NCI-H128 (cell line): ENCODE results near the gene ELL.

Experiments used
- DNase-seq: peaks from one replicate; lab custom pipeline; 2025; ENCODE audit not compliant: unreplicated experiment; lab: John Stamatoyannopoulos, UW

Gene ELL

DNA sequence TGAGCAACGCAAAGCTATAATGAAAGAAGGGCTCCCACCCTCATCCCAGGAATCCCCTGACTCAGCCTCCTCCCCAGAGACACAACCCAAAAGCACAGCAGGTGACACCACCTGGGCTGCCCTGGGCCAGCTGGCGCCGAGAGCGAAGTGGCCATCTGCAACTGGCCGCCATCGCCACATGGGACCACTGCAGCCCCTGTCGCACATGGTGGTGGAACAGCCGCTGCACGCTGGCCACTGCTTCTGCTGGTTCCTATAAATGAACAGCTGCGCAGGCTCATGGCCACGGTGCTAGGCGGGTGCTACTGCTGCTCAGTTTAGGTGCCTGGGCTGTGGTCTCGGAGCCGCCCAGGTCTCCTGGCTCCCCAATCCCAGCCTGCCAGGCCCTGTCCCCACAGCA, 72.3 kb downstream of the ELL start:
- no peak for DNase-seq

DNA sequence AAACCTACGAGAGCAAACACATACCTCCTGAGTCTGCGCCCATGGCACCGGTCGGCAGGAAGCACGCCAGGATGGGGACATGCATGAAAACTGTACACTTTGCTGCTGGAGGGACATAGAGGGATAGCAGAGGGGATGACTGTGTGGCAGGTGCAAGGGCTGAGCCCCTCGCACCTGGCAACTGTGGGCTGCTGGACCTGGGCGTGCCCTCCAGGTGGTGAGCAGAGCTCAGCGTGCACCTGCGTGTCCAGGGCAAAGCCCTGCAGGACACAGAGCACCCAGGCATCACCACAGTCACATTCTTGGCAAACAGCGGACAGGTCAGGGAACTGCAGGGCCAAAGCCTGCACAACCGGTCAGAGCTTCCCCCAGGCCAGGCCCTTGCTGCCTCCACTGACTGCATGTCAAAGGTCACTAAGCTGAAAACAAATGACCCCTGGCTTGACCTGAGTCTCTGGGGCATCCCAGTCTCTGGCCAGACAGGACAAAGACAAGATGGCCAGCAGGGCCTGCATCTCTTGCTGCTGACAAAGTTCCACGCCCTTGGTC, 75.0 kb downstream of the ELL start:
- DNase-seq: no peak

DNA sequence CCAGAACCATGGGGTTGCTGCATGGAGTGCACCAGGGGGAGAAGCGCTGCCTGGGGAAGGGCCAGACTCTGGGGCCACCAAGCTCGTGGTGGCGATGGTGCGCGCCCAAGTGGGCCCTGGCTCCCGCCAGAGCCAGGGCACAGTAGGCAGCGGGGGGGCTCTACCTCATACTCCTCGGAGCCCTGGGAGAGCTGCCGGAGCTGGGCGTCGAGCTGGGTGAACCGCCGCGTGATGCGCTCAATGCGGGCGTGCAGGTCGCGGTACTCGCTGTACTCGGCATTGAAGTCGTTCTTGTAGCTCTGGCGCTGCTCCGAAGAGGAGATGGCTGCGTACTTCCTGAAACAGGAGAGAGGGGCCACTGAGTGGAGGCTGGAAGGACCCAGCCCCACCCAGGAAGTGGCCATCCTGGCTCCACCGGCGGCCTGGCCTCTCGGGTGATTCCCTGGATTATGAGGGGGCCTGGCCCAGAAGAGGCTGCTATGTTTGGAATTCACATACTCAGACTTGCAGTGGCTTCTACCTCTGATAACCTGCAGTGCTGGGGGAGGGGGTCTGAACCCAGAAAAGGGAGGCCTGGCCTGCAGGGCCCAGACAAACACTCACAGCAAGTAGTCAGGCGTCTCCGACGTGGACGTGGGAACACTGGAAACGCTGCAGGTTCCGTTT, 75.6 kb downstream of the ELL start:
- DNase-seq: no peak

DNA sequence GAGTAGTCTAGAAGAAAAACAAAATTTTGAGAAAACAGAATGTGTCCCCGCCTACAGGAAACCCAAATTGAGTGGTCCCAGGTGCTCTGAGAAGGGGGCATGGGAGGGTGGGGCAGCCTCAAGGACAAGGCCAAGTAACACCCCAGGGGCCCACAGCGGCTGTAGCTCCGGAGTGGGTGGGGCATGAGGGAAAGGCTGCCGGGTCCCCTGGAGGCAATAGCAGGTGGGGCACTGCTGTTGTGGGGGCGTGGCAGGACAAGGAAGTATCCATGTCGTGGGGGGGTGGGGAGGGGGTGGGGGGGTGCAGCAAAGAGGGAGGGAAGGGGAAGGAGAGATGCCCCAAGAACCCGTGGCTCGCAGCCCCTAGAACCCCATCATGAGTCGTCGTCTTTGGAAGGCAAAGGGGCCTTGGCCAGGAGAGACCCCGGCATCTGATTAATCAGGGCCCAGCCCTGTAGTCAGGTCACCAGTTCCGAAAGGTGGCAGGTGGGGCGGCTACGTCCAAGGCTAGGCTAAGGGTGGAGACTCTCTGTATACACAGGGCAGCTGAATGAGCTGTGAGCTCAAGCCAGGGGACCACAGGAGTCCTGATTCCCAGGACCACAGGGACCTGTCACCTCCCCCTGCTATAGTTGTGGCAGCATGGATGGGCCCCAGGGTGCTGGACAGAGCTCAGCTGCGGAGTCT, 76.5 kb downstream of the ELL start:
- DNase-seq: no peak

DNA sequence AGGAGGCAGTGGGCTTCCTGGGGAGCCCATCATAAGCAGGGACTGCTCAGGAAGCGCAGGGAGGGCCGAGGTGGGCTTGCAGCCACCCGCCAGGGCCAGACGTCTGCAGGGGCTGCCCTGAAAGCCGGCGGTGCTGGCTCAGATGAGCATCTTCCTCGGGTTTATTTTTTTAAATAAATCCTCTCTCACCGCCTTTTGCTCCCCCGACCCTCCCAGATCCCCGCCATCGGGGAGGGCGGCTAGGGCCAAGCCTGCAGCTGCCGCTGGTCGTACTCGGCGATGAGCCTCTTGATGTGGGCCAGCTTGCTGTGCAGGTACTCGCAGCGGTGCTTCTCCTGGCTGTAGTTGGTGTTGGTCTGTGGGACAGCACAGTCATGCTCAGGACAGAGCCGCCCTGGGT, 77.4 kb downstream of the ELL start:
- DNase-seq: no peak

DNA sequence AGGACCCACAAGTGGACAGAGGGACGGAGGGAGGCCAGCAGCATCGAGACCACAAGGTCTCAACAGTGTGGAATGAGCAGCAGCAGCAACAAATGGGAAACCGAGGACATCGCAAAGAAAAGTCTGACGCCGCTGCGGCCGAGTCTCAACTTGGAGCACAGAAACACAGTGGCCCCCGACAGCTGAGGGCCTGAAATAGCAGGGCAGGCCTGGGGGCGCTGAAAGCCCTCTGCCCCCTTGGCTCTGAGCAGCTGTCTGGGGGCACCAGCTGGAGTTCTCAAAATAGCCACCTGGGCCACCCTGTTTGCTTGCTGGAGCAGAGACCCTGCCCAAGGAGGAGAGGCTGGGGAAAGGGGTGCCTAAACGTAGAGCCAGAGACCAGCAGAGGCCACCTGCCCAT, 78.0 kb downstream of the ELL start:
- no peak for DNase-seq

DNA sequence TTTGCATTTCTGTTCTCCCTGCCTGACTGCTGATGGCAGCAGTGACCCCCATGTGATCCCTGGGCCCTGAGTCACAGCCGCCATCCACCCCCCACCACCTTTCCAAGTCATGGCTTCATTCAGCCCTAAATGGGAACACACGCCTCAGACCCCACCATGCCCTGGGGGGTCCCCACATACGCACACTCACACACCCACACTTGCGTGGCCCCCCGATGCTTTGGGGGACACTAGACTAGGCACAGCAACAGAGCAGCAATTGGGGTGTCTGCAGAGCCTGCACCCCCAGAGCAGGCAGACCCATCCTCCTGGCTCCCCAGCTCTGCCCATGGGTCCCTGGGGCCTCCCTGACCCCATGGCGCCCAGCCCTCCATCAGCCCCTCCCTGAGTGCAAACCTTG, 78.5 kb downstream of the ELL start:
- no peak for DNase-seq

DNA sequence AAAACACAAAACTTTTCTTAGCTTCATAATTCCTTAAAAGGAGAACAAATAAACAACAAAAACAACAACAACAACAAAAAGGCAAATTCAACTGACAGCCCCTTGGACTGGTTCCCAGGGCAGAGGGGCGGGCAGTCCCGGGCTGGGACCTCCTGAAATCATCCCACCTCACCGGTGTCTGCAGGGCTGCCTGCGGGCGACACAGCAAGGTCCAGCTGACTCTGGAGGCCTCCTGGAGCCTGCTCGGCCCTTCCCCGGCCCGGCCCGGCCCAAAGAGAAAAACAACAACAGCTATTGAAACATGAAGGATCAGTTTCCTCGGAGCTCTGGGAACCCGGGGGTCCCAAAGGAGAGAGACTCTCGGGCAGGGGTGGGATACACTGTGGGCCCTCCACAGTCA, 78.9 kb downstream of the ELL start:
- DNase-seq: no peak

DNA sequence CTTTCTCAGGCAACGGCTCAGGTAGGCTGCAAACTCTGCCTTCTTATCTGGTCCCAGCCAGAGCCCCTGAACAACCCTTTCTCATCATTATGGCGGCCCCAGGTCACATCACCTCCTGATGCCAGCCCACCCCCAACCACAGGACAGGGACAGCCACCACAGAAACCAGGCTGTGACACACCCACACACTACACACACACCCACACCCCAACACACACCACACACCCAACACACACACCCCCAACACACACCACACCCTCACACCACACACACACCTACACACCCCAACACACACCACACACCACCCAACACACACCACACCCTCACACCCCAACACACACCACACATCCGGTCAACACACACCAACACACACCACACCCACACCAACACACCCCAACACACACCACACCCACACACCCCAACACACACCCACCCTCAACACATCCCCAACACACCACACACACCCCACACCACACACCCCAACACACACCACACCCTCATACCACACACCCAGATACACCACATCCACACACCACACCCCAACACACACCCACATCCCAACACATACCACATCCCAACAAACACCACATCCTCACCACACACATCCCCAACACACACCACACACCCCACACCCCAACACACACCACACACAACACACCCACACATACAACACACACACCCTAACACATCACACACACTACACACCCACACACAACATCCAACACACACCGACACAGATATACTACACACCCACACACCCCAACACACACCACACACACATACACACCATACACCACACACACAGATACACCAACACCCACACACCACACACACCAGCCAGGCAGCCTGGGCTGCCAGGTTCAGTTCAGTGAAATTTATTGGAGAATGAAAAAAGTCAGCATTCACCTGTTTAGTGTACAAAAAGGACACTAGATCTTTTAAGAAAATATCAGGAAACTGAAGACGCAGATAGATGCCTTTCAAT, 79.8 kb downstream of the ELL start:
- no peak for DNase-seq

DNA sequence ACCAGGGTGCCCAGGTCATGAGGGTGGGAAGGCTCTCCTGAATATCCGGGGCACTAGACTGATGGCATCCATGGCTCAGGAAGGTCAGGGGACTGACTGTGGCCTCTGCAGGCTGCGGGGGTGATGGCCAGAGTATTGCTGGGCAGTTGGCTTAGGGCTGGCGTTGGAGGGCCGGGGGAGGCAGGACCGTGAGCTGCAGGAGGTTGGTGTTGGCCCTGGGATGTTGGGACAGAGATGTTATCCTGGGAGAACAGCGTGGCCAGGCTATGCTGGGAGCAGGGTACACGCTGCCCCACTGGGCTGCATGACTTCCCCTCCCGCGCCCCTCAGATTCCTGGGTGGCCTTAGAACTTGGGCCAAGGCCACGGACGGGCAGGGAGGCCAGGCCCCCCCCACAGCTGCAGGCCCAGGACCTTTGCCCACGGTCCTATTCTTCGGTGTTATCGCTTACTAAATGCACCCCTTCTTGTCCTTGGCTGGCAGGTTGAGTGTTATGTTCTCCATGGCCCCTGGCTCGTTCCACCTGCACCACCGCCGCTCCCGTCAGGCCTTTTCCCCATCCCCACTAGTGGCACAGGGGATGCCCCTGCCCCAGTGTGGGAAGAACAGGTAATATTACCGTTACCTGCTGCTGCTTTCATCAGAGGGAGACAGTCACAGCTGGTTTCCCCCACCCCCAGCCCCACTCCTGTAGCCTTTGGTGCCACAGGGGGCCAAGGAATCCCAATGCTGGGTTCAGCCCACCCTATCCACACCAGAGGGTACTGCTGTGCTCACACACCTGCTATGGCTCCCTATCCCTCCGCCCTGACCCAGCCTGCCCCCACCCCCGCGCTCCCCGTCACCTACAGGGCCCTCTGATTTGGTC, 80.7 kb downstream of the ELL start:
- no peak for DNase-seq

DNA sequence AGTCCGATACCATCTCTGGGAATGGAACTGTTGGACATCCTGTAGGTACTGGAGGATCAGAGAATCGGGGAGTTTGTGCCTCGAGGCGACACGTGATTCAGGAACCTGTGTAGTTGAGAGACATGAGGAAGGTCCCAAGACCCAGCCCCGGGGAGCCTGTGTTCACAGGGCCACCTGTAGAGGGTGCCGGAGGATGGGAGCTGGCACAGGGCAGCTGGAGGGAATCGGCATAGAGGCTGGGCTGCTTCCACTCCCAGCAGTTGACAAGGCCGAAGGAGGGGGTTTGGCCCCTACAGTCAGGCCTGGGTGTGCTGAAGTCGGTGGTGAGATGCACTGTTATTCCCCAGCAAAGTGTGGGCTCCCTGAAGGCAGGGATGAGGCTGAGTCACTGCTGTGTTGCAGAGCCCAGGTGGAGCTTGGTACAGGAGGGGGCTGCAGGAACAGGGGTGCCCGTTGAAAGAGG, 81.4 kb downstream of the ELL start:
- DNase-seq: no peak

DNA sequence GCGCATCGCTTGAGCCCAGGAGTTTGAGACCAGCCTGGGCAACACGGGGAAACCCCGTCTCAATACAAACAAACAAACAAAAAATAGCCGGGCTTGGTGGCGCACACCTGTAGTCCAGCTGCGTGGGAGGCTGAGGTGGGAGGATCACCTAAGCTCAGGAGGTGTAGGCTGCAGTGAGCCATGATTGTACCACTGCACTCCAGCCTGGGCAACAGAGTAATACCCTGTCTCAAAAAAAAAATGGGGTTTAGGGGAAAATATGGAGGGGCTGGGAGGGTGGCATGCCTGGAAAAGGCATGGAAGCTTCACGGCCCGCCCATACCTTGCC, 82.0 kb downstream of the ELL start:
- no peak for DNase-seq

DNA sequence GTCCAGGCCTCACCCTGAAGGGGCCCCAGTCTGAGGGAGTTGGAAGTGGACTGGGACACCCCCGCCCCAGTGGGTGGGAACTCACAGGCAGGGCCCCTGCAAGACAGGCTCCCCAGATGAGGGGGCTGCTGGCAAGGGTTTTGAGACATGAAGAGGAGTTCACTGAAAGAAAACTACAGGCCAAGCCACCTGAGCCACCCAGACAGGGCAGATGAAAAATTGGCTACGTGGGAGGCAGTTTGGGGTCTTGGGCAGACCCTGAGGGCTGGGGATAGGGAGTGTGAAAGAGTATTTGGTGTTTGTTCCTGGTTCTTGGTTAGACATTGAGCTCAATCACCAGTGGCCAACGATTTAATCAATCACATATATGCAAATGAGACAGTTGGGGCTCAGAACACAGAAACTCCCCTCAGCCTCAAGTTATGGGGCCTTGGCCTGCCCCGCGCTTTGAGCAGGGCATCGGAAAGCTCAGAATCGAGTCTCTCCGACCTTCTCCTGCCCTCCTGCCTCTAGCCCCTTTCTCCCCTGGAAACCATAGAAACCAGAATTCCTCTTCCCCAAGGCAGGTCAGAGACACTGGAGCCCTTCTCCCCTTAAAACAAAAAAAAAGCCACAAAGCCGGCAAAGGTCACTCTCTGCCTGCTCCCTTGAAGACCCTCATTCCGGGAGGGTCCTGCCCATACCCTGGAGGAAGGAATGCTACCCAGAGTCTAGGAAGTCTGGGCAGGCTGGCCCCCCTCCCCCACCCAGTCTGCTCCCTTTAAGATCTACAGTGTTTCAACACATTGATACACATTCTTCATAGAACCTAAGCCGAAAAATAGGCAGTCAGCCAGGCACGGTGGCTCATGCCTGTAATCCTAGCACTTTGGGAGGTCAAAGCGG, 82.6 kb downstream of the ELL start:
- DNase-seq: no peak

DNA sequence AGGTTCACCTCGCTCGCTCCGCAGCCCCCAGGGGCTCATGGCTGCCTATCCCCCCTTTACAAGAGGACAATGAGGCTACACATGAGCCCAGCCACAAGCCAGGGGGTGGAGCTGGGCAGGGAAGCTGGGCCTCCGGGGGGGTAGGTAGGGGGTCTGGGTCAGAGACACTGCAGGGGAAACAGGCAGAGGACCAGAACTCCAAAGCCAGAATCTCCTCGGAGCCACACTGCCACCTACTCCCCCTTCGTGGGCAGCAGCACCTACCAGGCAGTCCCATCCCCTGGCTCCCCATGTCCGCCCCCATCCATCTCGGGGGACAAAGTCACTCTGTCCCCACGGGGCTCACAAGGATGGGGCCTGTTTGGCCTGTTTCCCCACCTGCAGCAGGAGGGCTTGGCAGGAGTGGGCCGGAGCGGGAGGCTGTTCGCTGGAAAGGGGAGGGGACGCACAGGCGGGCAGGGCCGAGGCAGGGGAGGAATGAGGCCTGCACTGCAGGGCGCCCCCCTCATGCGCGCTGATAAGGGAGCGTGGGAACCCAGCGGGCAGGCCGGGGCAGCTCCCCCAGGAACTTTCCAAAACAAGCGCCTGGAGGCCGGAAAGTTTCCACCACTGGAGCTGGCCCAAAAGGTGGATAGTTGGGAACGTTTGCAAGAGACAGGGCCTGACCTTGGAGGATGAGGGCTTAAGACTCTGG, 83.4 kb downstream of the ELL start:
- DNase-seq: no peak

DNA sequence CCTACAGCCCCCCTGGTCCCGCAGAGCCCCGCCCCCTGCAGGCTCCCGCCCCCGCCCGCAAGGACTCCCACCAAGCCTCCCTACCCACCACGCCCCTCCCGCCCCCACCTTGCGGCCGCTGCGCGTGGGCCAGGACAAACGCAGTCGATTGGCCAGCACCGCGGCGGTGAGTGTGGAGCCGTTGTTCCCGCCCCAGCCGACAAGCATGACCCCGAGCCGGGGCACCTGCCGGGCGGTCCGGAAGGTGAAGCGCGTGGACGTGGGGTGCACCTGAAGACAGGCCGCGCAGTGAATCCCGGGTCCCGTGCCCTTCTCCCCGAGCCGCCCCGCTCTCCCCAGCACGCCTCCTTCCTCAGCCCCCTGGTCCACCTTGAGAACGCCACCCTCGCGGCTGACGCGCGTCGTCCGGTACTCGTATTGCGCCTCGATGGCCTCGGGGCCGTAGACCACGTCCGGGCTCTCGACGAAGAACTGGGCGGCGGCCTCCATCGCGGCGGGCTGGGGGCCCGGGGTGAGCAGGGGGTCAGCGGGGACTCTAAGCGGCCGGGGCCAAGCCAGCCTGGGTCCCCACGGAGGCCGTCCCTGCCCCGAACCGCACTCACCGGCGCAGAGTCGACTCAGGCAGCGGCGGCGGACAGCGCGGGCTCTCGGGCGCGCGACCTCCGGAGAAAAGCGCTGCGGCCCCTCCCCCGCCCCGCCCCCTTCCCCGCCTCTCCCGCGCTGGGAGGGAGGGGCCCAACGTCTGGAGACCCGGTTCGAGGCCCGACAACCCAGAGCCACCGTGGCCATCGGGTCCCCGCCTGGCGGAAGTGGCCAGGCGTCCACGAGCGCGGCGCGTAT, 84.2 kb downstream of the ELL start, which contains the start of gene ISYNA1:
TSS of gene ISYNA1 (minus strand) at position 643 of the 840 bp plus-strand sequence. CDS start at position 489, 154 bp downstream.
- no peak for DNase-seq

DNA sequence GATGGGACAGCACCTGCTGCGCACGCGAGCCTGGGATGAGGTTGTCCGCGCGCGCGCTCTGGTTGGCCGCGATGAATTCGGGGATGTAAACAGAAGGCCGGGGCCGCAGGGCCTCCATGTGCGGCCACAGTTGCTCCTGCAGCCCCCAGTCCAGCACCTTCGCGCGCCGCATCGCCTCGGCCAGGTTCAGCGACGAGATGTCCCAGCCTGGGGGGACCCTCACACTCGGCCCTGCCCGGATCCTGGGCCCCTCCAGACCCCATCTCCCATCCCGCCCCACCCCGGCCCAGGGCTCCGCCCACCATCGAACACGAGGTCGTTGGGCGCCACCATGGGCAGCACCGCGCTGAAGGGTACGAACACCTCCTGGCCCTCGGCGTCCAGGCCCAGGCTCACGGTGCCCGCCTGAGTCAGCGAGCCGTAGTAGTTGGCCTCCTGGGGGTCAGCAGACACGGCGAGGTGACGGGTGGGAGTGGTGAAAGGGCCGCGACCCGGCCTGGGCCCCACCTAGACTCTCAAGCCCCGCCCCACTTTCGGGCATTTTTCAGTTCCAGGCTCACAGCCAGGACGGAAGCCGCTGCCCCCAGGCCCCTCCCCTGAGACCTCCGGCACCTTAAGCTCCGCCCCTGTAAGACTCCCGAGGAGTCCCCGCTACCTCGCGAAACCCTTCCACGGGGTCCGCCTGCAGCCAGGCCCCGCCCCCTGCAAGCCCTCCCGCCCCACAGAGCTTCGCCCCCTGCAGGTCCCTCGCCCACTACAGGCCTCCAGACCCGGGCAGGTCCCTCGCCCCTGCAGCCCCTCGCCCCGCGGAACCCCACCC, 85.0 kb downstream of the ELL start:
- DNase-seq: peak; percentile 31
